Fibroblast of lung (primary cell): ENCODE measurements around the gene GGCT.

Experiments used
- CTCF ChIP-seq, 2 donors: IDR thresholded peaks in 1 of 2; conservative IDR thresholded peaks in 1 of 2; 1 replicate in 1 of 2; 2 replicates in 1 of 2; pipeline ENCODE4 v1.5.1; 2011 to 2012; ENCODE audit warnings: low read length in 2 of 2, control low read depth in 1 of 2, inconsistent platforms in 1 of 2, low read depth in 1 of 2, mild to moderate bottlenecking in 1 of 2
- EZH2 ChIP-seq: IDR thresholded peaks from 2 replicates; pipeline ENCODE4 v1.5.1; 2012; ENCODE audit warnings: low read length, control low read depth, mild to moderate bottlenecking; ENCODE audit errors: missing control alignments

- TF ChIP-seq CTCF (conservative IDR thresholded peaks at IDR 0.05 in 1 of 2, IDR thresholded peaks at IDR 0.05 in 1 of 2; ENCODE audit: low read depth in 1 of 2, low read length in 2 of 2) (no peak), EZH2 (no peak)
These were observed 24.1 kb upstream of the GGCT start for GRCh38 chr7:30528779-30529178.
